H1 (cell line): ENCODE measurements around the gene MIPEP. TPM values are rescaled to one million over a fixed set of nuclear protein-coding genes. Genes with fewer than 3 reads are reported as not detected.

Experiments
- CHD7 ChIP-seq: fragments of 300-600 bp; sonication (generic); IDR thresholded peaks from 2 replicates; pipeline ENCODE4 v1.7.1; 2012; ENCODE audit warnings: low read length, moderate library complexity, mild to moderate bottlenecking, inconsistent platforms; ENCODE audit not compliant: insufficient replicate concordance
- CTCF ChIP-seq, 3 experiments: IDR thresholded peaks; 1 replicate in 2 of 3; 2 replicates in 1 of 3; pipeline versions ENCODE4 v1.5.1 to v1.6.1; 2011; ENCODE audit warnings: low read length in 3 of 3, mild to moderate bottlenecking in 3 of 3, inconsistent platforms in 2 of 3, low read depth in 1 of 3, moderate library complexity in 1 of 3; ENCODE audit not compliant: insufficient read depth in 1 of 3; ENCODE audit errors: control extremely low read depth in 1 of 3
- polyA plus RNA-seq, 7 experiments: library from polyadenylated mRNA; depleted of rRNA in 3 of 7; stranded (reverse) in 5 of 7; unstranded in 2 of 7; fragments of >200 nt in 5 of 7; fragments of 200-250 nt in 2 of 7; gene quantifications; 1 replicate in 5 of 7; 2 replicates in 1 of 7; 4 replicates in 1 of 7; pipeline versions ENCODE4 v1.2.1 to v1.2.3, GENCODE V29; 2011 to 2013; ENCODE audit warnings: missing spikeins in 2 of 7, mixed read lengths in 2 of 7
- total RNA-seq: library from RNA; stranded (reverse); fragmentation: NEBNext Ultra II Directional; extraction: Animal tissue kit (Norgen Biotek cat#: 25700); gene quantifications from 2 replicates; pipeline ENCODE4 v1.2.1, GENCODE V29; 2021

MIPEP gene
- total and polyA plus RNA-seq, 2 of the 8 experiments (the other 6 are each of a cell fraction or from before 2014, with no cell fraction given), result 24.0 to 24.2 TPM

DNA sequence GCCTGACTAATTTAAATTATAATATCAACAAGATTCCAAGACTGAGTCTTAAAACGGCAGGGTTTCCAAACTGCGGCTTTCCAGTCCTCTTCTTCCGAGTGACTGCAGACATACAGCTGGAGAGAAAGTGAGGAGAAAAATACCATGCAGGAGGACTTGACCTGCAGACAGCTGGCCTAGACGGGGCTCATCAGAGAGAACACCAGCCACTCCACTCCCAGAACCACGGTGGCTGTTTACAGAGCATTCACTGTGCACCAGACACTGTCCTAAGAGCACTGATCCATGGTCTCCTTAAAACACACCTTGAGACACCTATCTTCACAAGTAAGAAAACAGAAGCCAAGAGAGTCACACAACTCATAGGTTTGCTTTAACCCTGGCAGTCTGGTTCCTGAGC, 152.7 kb downstream of the MIPEP start (continued):
- no peak for TF ChIP-seq CTCF (IDR thresholded peaks at IDR 0.05; ENCODE audit: control extremely low read depth in 1 of 3, insufficient read depth in 1 of 3, low read depth in 1 of 3, low read length in 3 of 3)
- TF ChIP-seq CHD7, result no peak
